HG03432 (cell line): ENCODE data around the gene C20orf173.
"Not testable (repeated sequence)": the region's sequence is repeated elsewhere in the genome, so short reads cannot be mapped to it uniquely, and the experiment has no call there.

Source experiments
- ATAC-seq: cut with Tn5 transposase; IDR thresholded peaks from one replicate; pipeline ENCODE4 v1.9.1; 2021; ENCODE audit warnings: mild to moderate bottlenecking, moderate library complexity; ENCODE audit not compliant: unreplicated experiment

Gene C20orf173

GRCh38 chr20:35529552-35529951 is at the start of gene C20orf173:
C20orf173 (minus strand) TSS chr20:35529652; CDS start chr20:35529373, 279 bp downstream.
- ATAC-seq, result no peak

- no peak for ATAC-seq
Observed at GRCh38 chr20:35579196-35579595, 49.7 kb upstream of the C20orf173 start.

GRCh38 chr20:35578469-35578868 is 49.0 kb upstream of the C20orf173 start:
- no peak for ATAC-seq

GRCh38 chr20:35576816-35577215 is 47.4 kb upstream of the C20orf173 start:
- ATAC-seq, result no peak

- ATAC-seq, result no peak
Observed at GRCh38 chr20:35575958-35576357, 46.5 kb upstream of the C20orf173 start.

- ATAC-seq, result no peak
Observed at GRCh38 chr20:35572838-35573237, 43.4 kb upstream of the C20orf173 start.

- ATAC-seq, result no peak
Observed at GRCh38 chr20:35571555-35571954, 42.1 kb upstream of the C20orf173 start.

GRCh38 chr20:35568645-35569044 is 39.2 kb upstream of the C20orf173 start:
- ATAC-seq, result no peak

GRCh38 chr20:35564905-35565304 is 35.5 kb upstream of the C20orf173 start:
- ATAC-seq, result no peak

- no peak for ATAC-seq
Observed at GRCh38 chr20:35563834-35564233, 34.4 kb upstream of the C20orf173 start.

- ATAC-seq, result no peak
Observed at GRCh38 chr20:35562541-35563110, 33.2 kb upstream of the C20orf173 start.

- ATAC-seq, result no peak
Observed at GRCh38 chr20:35561671-35562070, 32.2 kb upstream of the C20orf173 start.

- no peak for ATAC-seq
Observed at GRCh38 chr20:35561268-35561667, 31.8 kb upstream of the C20orf173 start.

- no peak for ATAC-seq
Observed at GRCh38 chr20:35560541-35560940, 31.1 kb upstream of the C20orf173 start.

GRCh38 chr20:35560105-35560511 is 30.7 kb upstream of the C20orf173 start:
- ATAC-seq, result no peak

- ATAC-seq, result no peak
Observed at GRCh38 chr20:35559042-35559693, 29.7 kb upstream of the C20orf173 start.

- ATAC-seq, result no peak
Observed at GRCh38 chr20:35558451-35558850, 29.0 kb upstream of the C20orf173 start.

GRCh38 chr20:35556871-35557270 is 27.4 kb upstream of the C20orf173 start:
- no peak for ATAC-seq

GRCh38 chr20:35555951-35556645 is 26.6 kb upstream of the C20orf173 start:
- ATAC-seq, result no peak

GRCh38 chr20:35555461-35555860 is 26.0 kb upstream of the C20orf173 start:
- ATAC-seq, result not testable (repeated sequence)

GRCh38 chr20:35552914-35553313 is 23.5 kb upstream of the C20orf173 start:
- ATAC-seq, result no peak

GRCh38 chr20:35551503-35551902 is 22.1 kb upstream of the C20orf173 start:
- no peak for ATAC-seq
